Kidney (tissue), 14 donors: ENCODE data around the gene TNFSF8. TPM values are rescaled to one million over a fixed set of nuclear protein-coding genes. Genes with fewer than 3 reads are reported as not detected.

Experiments
- DNase-seq, 5 donors: peaks; one replicate each; pipeline ENCODE4 v3.0.0-alpha.2; 2013 to 2020
- FAIRE-seq: peaks from 2 replicates; lab custom pipeline; 2012; peaks lifted over from hg19 to GRCh38; lab: Jason Lieb, UNC
- H3K27ac ChIP-seq, 2 donors: one replicate each; pipeline ENCODE4 v1.7.0; 2013; ENCODE audit warnings: low read depth in 2 of 2, low read length in 2 of 2, inconsistent platforms in 1 of 2
- H3K27me3 ChIP-seq: one replicate; pipeline ENCODE4 v1.7.1; 2013; ENCODE audit warnings: low read length, inconsistent platforms; ENCODE audit not compliant: control insufficient read depth, insufficient read depth
- H3K36me3 ChIP-seq, 3 donors: one replicate each; pipeline versions ENCODE4 v1.7.0 to v1.7.1; 2013; ENCODE audit warnings: low read length in 3 of 3, control low read depth in 1 of 3, inconsistent platforms in 1 of 3; ENCODE audit not compliant: insufficient read depth in 3 of 3, control insufficient read depth in 2 of 3
- H3K4me1 ChIP-seq, 3 donors: one replicate each; pipeline versions ENCODE4 v1.7.0 to v1.7.1; 2013; ENCODE audit warnings: low read length in 3 of 3, inconsistent platforms in 1 of 3, low read depth in 1 of 3; ENCODE audit not compliant: control insufficient read depth in 2 of 3, insufficient read depth in 2 of 3
- H3K4me3 ChIP-seq, 3 donors: one replicate each; pipeline versions ENCODE4 v1.7.0 to v1.8.1; 2013; ENCODE audit warnings: low read length in 3 of 3, control low read depth in 1 of 3, inconsistent platforms in 1 of 3
- H3K9ac ChIP-seq, 3 donors: one replicate each; pipeline versions ENCODE4 v1.7.0 to v1.7.1; 2013; ENCODE audit warnings: low read length in 3 of 3, control low read depth in 1 of 3, inconsistent platforms in 1 of 3
- H3K9me3 ChIP-seq, 3 donors: one replicate each; pipeline versions ENCODE4 v1.7.0 to v1.7.1; 2013; ENCODE audit warnings: low read length in 3 of 3, control low read depth in 1 of 3, inconsistent platforms in 1 of 3; ENCODE audit not compliant: control insufficient read depth in 2 of 3, insufficient read depth in 1 of 3
- CTCF ChIP-seq: IDR thresholded peaks from 3 replicates; pipeline ENCODE4 v1.5.1; 2012; ENCODE audit warnings: mild to moderate bottlenecking, moderate library complexity, borderline replicate concordance; ENCODE audit not compliant: insufficient read depth; ENCODE audit errors: extremely low read depth
- intact Hi-C: fragments of 100-400 bp; cut with DNase I; formaldehyde crosslinking; loops from one replicate; pipeline ENCODE4 v1.11.1; 2022
- polyA plus RNA-seq: library from polyadenylated mRNA; stranded (reverse); fragments of 350-450 nt; fragmentation: Illumina TruSeq; extraction: RNeasy Lipid Tissue Mini Kit (QIAGEN cat#74804); gene quantifications from one replicate; pipeline ENCODE4 v1.2.3, GENCODE V29; 2014; ENCODE audit warnings: low read depth, low replicate concordance; ENCODE audit not compliant: insufficient read depth
- total RNA-seq: library from RNA; stranded (reverse); fragmentation: NEBNext Ultra II Directional; extraction: Animal tissue kit (Norgen Biotek cat#: 25700); gene quantifications from one replicate; pipeline ENCODE4 v1.2.1, GENCODE V29; 2021
- donor health status: control.
- donor health status: control.
- donor health status: control.
- donor health status: control.
- donor health status: control.
- donor health status: DM: yes; HTN: yes; CAD: no.
- donor health status: Normal renal cell carcinoma (clear cell type).

The TNFSF8 gene
- total and polyA plus RNA-seq, 2 donors from 2014 or later = 0.43 to 5.0 TPM

GRCh38 chr9:114900942-114901802, 29.2 kb downstream of the TNFSF8 start:
- no peak for DNase-seq
- no peak for FAIRE-seq

GRCh38 chr9:114899995-114900394, 30.4 kb downstream of the TNFSF8 start:
- no peak overlapping the region for H3K4me3 ChIP-seq
- H3K27me3 ChIP-seq = no peaks in the 10 kb centered on the region
- no peak overlapping the region for H3K27ac ChIP-seq
- no peak for FAIRE-seq
- DNase-seq = no peak
- intact Hi-C loops = no loop called here
- TF ChIP-seq CTCF = no peak
- no peak overlapping the region for H3K9ac ChIP-seq
- H3K9me3 ChIP-seq = no peaks in the 10 kb centered on the region
- no peaks in the 10 kb centered on the region for H3K36me3 ChIP-seq
- peaks cover 0 to 7% (median 0%) of the 10 kb centered on the region in 3 donors for H3K4me1 ChIP-seq

More at GRCh38 chr9:114900942-114901802, 29.2 kb downstream of the TNFSF8 start:
- H3K27me3 ChIP-seq = no peaks in the 10 kb centered on the region
- no peak for TF ChIP-seq CTCF
- H3K9me3 ChIP-seq = no peaks in the 10 kb centered on the region
- H3K27ac ChIP-seq = no peak overlapping the region
- no peak overlapping the region for H3K4me3 ChIP-seq
- H3K36me3 ChIP-seq = no peaks in the 10 kb centered on the region
- H3K4me1 ChIP-seq = peaks cover 0 to 7% (median 0%) of the 10 kb centered on the region in 3 donors
- H3K9ac ChIP-seq = no peak overlapping the region
- intact Hi-C loops = no loop called here

DNA sequence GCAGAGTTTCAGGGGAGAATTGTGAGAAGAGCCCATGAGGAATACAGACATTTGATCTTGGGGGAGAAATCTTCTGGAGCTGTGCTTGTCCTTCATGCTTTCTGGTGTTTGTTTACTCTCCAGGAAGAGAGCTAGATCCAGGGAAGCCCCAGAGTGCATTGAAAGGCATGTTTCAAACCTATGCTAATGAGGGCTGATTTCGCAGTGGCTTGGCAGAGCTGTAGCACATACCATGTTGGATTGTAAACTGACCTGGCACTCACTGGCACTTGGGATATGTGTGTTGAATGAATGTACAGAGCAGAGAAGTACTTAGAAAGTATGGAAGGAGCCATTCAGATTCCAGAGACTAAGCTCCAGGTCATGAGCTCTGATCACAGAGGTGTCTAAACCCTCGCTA, 30.9 kb downstream of the TNFSF8 start:
- Histone ChIP-seq H3K27ac (no peak overlapping the region), H3K9ac (no peak overlapping the region), H3K9me3 (no peaks in the 10 kb centered on the region), H3K36me3 (no peaks in the 10 kb centered on the region), H3K27me3 (no peaks in the 10 kb centered on the region), H3K4me3 (no peak overlapping the region), H3K4me1 (peaks cover 0 to 9% (median 4%) of the 10 kb centered on the region in 3 donors)
- no peak for TF ChIP-seq CTCF
- no peak for FAIRE-seq
- DNase-seq = no peak
- intact Hi-C loops = no loop called here
